ENCODE measurements around the gene CHEK2. TPM values are rescaled to one million over a fixed set of nuclear protein-coding genes. Genes with fewer than 3 reads are reported as not detected.

Gene CHEK2
- total and polyA plus RNA-seq, 2 experiments from 2014 or later, result 86.0 to 121 TPM

DNA sequence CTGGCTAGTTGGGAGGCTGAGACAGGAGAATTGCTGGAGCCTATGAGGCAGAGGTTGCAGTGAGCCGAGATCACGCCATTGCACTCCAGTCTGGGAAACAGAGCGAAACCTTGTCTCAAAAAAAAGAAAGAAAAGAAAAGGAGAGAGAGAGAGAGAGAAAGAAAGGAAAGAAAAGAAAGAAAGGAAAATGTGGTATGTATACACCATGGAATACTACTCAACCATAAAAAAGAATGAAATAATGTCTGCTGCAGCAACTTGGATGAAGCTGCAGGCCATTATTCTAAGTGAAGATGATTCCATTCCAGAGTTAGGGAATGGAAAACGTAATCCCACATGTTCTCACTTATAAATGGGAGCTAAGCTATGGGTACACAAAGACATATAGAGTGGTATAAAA, 92.8 kb downstream of the CHEK2 start (continued):
- TF ChIP-seq, protein P1, sequence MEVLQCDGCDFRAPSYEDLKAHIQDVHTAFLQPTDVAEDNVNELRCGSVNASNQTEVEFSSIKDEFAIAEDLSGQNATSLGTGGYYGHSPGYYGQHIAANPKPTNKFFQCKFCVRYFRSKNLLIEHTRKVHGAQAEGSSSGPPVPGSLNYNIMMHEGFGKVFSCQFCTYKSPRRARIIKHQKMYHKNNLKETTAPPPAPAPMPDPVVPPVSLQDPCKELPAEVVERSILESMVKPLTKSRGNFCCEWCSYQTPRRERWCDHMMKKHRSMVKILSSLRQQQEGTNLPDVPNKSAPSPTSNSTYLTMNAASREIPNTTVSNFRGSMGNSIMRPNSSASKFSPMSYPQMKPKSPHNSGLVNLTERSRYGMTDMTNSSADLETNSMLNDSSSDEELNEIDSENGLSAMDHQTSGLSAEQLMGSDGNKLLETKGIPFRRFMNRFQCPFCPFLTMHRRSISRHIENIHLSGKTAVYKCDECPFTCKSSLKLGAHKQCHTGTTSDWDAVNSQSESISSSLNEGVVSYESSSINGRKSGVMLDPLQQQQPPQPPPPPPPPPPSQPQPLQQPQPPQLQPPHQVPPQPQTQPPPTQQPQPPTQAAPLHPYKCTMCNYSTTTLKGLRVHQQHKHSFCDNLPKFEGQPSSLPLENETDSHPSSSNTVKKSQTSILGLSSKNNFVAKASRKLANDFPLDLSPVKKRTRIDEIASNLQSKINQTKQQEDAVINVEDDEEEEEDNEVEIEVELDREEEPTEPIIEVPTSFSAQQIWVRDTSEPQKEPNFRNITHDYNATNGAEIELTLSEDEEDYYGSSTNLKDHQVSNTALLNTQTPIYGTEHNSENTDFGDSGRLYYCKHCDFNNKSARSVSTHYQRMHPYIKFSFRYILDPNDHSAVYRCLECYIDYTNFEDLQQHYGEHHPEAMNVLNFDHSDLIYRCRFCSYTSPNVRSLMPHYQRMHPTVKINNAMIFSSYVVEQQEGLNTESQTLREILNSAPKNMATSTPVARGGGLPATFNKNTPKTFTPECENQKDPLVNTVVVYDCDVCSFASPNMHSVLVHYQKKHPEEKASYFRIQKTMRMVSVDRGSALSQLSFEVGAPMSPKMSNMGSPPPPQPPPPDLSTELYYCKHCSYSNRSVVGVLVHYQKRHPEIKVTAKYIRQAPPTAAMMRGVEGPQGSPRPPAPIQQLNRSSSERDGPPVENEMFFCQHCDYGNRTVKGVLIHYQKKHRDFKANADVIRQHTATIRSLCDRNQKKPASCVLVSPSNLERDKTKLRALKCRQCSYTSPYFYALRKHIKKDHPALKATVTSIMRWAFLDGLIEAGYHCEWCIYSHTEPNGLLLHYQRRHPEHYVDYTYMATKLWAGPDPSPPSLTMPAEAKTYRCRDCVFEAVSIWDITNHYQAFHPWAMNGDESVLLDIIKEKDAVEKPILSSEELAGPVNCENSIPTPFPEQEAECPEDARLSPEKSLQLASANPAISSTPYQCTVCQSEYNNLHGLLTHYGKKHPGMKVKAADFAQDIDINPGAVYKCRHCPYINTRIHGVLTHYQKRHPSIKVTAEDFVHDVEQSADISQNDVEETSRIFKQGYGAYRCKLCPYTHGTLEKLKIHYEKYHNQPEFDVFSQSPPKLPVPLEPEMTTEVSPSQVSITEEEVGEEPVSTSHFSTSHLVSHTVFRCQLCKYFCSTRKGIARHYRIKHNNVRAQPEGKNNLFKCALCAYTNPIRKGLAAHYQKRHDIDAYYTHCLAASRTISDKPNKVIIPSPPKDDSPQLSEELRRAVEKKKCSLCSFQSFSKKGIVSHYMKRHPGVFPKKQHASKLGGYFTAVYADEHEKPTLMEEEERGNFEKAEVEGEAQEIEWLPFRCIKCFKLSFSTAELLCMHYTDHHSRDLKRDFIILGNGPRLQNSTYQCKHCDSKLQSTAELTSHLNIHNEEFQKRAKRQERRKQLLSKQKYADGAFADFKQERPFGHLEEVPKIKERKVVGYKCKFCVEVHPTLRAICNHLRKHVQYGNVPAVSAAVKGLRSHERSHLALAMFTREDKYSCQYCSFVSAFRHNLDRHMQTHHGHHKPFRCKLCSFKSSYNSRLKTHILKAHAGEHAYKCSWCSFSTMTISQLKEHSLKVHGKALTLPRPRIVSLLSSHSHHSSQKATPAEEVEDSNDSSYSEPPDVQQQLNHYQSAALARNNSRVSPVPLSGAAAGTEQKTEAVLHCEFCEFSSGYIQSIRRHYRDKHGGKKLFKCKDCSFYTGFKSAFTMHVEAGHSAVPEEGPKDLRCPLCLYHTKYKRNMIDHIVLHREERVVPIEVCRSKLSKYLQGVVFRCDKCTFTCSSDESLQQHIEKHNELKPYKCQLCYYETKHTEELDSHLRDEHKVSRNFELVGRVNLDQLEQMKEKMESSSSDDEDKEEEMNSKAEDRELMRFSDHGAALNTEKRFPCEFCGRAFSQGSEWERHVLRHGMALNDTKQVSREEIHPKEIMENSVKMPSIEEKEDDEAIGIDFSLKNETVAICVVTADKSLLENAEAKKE (CRISPR knock-in tag; IDR thresholded peaks at IDR 0.05), result no peak

DNA sequence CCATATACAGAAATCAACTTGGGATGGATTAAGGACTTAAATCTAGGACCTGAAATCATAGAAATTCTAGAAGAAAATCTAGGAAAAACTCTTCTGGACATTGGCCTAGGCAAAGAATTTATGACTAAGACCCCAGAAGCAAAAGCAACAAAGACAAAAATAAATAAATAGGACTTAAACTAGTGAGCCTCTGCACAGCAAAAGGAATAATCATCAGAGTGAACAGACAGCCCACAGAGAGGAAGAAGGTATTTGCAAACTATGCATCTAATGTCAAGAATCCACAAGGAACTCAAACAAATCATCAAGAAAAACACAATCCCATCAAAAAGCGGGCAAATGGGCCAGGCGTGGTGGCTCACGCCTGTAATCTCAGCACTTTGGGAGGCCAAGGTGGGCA, 94.4 kb downstream of the CHEK2 start:
- Histone ChIP-seq H3K27ac (ENCODE audit: low read depth) (no peak overlapping the region), H3K9me2 (ENCODE audit: insufficient read depth) (no peaks in the 10 kb centered on the region; the same call in 1 of the 2 replicates), H2AFZ (no peak overlapping the region), H3F3A (replicated peaks; ENCODE audit: low read depth) (no peaks in the 10 kb centered on the region), H3K27me3 (ENCODE audit: insufficient read depth) (no peaks in the 10 kb centered on the region), H4K20me1 (replicated peaks; ENCODE audit: insufficient read depth) (no peaks in the 10 kb centered on the region), H3K4me3 (no peak overlapping the region), H3K36me3 (ENCODE audit: insufficient read depth) (no peaks in the 10 kb centered on the region), H3K4me2 (no peak overlapping the region), H3K79me2 (replicated peaks; ENCODE audit: insufficient read depth) (no peaks in the 10 kb centered on the region), H3K4me1 (ENCODE audit: insufficient read depth) (0 out of 2 replicates have a peak, but pooled peaks cover 5% of the 10 kb centered on the region)
- H3K27me3 Mint-ChIP-seq (ENCODE audit: insufficient read depth, low read depth, poor library complexity), result no peaks in the 10 kb centered on the region
- ATAC-seq (no peak), DNase-seq (ENCODE audit: low spot score) (no peak)
- no peak overlapping the region for H3K27ac Mint-ChIP-seq
- no peaks in the 10 kb centered on the region for H3K36me3 Mint-ChIP-seq (ENCODE audit: low read depth)
- H3K9me3 Mint-ChIP-seq, result no peaks in the 10 kb centered on the region
- no peak overlapping the region for H3K4me3 Mint-ChIP-seq
- peaks cover 8% of the 10 kb centered on the region for H3K4me1 Mint-ChIP-seq
- TF ChIP-seq, protein P1 (CRISPR knock-in tag; IDR thresholded peaks at IDR 0.05), result no peak
- TF ChIP-seq NANOG (IDR thresholded peaks at IDR 0.05; ENCODE audit: borderline replicate concordance) (no peak), POLR2AphosphoS5 (IDR thresholded peaks at IDR 0.05; ENCODE audit: low read depth) (no peak), CREB1 (CRISPR knock-in tag; IDR thresholded peaks at IDR 0.05; ENCODE audit: low read depth) (no peak), STAT1 (IDR thresholded peaks at IDR 0.05; ENCODE audit: unreplicated experiment) (no peak), ZNF331 (CRISPR knock-in tag; IDR thresholded peaks at IDR 0.05; ENCODE audit: low read depth) (no peak)
- TF ChIP-seq, protein P2, sequence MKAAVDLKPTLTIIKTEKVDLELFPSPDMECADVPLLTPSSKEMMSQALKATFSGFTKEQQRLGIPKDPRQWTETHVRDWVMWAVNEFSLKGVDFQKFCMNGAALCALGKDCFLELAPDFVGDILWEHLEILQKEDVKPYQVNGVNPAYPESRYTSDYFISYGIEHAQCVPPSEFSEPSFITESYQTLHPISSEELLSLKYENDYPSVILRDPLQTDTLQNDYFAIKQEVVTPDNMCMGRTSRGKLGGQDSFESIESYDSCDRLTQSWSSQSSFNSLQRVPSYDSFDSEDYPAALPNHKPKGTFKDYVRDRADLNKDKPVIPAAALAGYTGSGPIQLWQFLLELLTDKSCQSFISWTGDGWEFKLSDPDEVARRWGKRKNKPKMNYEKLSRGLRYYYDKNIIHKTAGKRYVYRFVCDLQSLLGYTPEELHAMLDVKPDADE (IDR thresholded peaks at IDR 0.05), result no peak
